GM21825 (cell line): ENCODE results near the gene KIAA0408.
"Not testable (repeated sequence)": the region's sequence is repeated elsewhere in the genome, so short reads cannot be mapped to it uniquely, and the experiment has no call there.

Experiments
- ATAC-seq: cut with Tn5 transposase; IDR thresholded peaks from one replicate; pipeline ENCODE4 v1.9.1; 2021; ENCODE audit warnings: mild to moderate bottlenecking, moderate library complexity; ENCODE audit not compliant: unreplicated experiment

The KIAA0408 gene

DNA sequence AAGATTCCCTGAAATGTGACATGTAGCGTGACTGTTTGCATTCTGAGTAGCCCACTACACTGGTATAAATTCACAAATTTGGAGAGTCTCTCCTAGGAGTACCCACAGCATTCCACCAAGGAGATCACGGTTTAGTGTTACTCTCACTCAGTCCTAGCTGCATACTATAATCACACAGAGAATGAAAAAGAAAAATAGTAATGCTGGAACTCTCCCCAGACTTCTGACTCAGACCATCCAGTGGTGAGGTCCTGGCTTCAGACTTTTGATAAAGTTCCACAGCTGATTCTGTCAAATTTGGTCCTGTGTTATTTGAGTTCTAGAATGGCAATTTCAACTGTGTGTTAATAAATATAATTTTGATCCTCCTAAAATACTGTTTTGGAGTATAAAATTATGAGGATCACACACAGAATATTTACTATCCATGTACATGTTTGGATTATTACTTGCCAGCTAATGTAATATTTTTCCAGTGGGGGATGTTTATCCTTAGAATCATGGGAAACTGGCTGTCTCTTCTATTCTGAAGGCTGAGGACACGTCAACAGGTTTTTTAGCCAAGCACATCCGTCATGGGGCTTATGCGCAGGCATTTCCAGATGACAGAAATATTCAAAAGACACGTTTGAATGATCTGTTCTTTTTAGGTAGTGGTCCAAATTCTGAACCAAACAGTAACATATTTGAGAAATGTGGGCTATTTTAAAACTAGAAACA, 5.1 kb upstream of the KIAA0408 start:
- ATAC-seq = no peak

DNA sequence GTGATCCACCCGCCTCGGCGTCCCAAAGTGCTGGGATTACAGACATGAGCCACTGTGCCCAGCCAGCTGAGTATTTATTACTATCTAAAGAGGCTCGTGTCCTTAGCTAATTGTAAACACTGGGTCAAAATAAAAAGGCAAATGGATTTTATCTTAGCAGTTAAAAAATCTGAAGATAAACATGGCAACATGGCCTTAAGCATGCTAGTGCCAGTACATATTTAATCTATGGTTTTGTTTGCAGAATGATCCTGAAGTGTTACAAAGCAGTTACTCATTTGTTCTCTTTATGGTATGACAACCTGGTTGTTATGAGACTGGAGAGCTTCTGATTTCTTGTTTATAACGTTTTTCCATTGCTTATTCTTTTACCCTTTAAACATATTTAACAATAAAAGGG, 3.9 kb upstream of the KIAA0408 start:
- ATAC-seq = no peak

GRCh38 chr6:127462376-127462775, 3.2 kb upstream of the KIAA0408 start:
- ATAC-seq = no peak

GRCh38 chr6:127460465-127460864, 1.3 kb upstream of the KIAA0408 start:
- no peak for ATAC-seq

- no peak for ATAC-seq
Measured at GRCh38 chr6:127458817-127459216, 372 bp downstream of the KIAA0408 start.

- no peak for ATAC-seq
Measured at GRCh38 chr6:127458222-127458621, 967 bp downstream of the KIAA0408 start.

GRCh38 chr6:127457456-127458064, 1.6 kb downstream of the KIAA0408 start:
- ATAC-seq = no peak

DNA sequence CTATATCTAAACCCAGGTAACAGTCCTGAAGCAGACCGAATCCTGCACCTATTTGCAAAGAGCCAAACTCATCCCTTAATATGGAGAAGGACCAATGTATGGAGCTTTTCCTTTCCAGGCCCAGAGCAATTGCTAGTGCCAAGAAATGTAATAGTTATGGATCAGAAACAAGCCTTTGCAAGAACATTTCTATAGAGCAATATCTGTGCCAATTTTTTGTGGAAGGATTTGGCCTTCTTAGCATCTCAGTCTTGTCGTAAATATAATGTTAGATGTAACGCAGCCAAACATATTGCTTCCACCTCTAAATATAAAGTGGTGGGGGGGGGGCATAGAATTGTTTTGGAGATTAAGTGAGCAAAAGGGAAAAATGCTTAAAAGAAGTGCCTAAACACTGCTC, 2.7 kb downstream of the KIAA0408 start:
- ATAC-seq = no peak

GRCh38 chr6:127453845-127454619, 5.2 kb downstream of the KIAA0408 start:
- no peak for ATAC-seq

- ATAC-seq = no peak
Measured at GRCh38 chr6:127452803-127453202, 6.4 kb downstream of the KIAA0408 start.

DNA sequence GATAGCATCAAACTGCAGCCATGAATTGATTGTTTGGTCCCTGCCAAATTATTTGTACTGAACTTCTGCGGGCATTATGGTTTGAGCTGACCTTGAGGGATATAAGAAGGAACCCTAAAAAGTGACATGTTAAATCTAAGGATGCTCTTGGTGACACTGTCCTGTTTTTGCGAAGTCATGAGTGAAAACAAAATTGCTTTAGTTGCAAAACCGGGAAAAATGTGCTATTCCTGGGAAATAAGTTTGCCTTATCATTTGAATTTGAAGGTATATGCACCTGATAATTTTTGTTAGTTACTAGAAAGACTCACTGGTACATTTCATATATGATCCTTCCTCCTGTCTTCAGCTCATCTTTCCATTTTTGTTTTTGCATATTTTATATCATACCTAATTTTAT, 7.8 kb downstream of the KIAA0408 start:
- no peak for ATAC-seq

DNA sequence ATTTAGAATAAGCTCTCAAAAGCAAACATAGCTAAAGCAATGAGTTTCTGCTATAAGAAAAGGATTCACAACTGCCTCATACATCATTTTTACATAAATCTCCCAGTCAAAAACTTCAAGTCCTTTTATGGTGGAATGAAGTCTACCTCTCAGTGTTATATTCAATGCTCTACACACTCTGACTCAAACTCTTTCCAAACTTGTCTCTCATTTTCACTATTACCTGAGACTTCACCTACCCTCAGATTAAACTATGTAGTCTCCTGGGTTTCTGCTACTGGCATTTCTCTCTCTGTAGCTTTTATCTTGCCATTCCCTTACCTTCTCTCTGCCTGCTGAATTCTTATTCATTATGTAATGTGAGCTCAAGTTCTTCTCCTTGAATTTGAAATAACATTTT, 11.4 kb downstream of the KIAA0408 start:
- no peak for ATAC-seq

- ATAC-seq = no peak
Measured at GRCh38 chr6:127446356-127446755, 12.8 kb downstream of the KIAA0408 start.

DNA sequence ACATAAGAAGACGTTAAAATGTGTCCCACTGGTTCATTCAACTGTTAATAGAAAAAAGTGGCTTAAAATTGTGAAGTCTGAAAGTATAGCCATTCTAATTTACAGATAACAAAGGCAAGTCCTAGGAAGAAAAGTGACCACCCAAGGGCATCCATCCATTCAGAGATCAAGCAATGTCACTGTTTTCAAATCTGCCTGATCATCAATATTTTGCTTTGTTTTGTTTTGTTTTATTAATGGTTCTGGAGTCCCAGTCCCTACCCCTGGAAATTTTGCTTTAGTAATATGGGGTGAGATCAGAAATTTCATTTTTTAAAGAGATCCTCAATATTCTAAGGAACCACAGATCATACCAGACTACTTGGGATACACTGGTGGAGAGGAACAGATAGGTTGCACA, 17.3 kb downstream of the KIAA0408 start:
- ATAC-seq = no peak

GRCh38 chr6:127439718-127440117, 19.5 kb downstream of the KIAA0408 start:
- ATAC-seq = no peak

- ATAC-seq = no peak
Measured at GRCh38 chr6:127436578-127437110, 22.5 kb downstream of the KIAA0408 start.

DNA sequence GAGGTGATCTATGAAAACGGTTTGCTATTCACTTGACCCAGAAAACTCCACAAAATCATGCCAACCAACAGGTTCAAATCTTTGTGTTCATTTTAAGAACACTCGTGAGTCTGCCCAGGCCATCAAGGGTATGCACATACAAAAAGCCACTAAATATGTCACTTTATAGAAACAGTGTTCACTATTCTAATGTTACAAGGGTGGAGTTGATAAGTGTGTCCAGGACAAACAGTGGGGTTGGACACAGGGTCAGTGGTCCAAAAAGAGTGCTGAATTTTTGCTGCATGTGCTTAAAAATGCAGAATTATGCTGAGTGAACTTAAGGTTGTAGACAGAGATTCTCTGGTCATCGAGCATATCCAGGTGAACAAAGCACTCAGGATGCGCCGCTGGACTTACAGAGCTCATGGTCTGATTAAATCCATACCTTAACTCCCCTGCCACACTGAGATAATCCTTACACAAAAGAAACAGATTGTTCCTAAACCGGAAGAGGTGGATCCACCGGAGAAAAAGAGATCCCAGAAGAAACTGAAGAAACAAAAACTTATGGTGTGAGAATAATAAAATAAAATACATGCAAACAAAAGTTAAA, 23.5 kb downstream of the KIAA0408 start:
- no peak for ATAC-seq

DNA sequence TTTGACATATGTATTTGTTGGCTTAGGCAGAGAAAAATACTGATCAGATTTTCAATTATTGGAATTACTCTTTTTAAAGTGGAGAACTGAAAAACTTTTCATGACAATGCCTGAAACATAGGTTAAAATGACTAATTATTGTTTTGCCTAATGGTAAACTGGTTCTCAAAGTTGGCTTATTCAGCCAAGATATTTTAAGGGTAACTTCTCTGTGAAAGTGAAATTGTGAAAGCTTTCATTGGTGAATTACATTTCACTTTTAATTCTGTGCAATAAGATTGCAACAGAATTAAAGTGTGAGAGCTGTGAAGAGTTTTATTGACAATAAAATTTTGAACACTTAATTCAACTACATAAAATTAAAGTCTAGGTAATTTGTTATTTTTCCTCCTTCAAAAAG, 24.5 kb downstream of the KIAA0408 start:
- no peak for ATAC-seq

GRCh38 chr6:127428562-127428961, 30.6 kb downstream of the KIAA0408 start:
- not testable (repeated sequence) for ATAC-seq

DNA sequence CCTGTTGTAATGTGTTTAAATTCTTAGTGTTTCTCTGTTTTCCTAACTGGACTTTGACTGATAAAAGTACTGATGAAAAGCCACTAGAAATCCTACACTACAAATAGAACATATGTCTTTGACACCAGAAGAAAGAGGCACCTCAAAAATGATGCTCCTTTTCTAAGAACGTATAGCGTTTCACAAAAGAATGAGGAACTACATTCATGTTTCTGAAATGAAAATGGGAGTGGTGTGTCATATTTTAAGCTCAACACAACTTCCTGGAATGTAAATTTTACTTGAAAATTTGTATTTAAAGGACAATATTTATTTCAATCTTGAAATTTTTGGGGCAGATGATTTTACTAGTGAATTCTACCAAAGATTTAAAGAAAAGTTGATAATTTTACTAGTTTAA, 35.3 kb downstream of the KIAA0408 start:
- ATAC-seq = no peak

GRCh38 chr6:127421164-127421563, 38.0 kb downstream of the KIAA0408 start:
- not testable (repeated sequence) for ATAC-seq
